Glutamatergic neuron (in vitro differentiated cells): ENCODE measurements around the gene PPP1R26. TPM values are rescaled to one million over a fixed set of nuclear protein-coding genes. Genes with fewer than 3 reads are reported as not detected.
A peak's percentile ranks its signal among the peaks of the same experiment; 100 is the strongest.
"Not testable (repeated sequence)": the region's sequence is repeated elsewhere in the genome, so short reads cannot be mapped to it uniquely, and the experiment has no call there.

Experiments used
- DNase-seq: peaks from one replicate; pipeline ENCODE4 v3.0.0; 2022
- H3K27ac Mint-ChIP-seq: one replicate; pipeline ENCODE4 v1.8.0; 2020; ENCODE audit warnings: mild to moderate bottlenecking, mixed read lengths, inconsistent platforms; ENCODE audit not compliant: unreplicated experiment
- H3K27me3 Mint-ChIP-seq: one replicate; pipeline ENCODE4 v1.8.0; 2020; ENCODE audit warnings: mild to moderate bottlenecking, moderate library complexity, mixed read lengths, inconsistent platforms; ENCODE audit not compliant: unreplicated experiment
- H3K36me3 Mint-ChIP-seq: one replicate; pipeline ENCODE4 v1.8.0; 2020; ENCODE audit warnings: mild to moderate bottlenecking, mixed read lengths, inconsistent platforms; ENCODE audit not compliant: unreplicated experiment
- H3K4me1 Mint-ChIP-seq: one replicate; pipeline ENCODE4 v1.8.0; 2020; ENCODE audit warnings: mild to moderate bottlenecking, low read depth, mixed read lengths, inconsistent platforms; ENCODE audit not compliant: unreplicated experiment
- H3K4me3 Mint-ChIP-seq: one replicate; pipeline ENCODE4 v1.8.0; 2020; ENCODE audit warnings: mild to moderate bottlenecking, mixed read lengths, inconsistent platforms; ENCODE audit not compliant: unreplicated experiment
- H3K9me3 Mint-ChIP-seq: one replicate; pipeline ENCODE4 v1.8.0; 2020; ENCODE audit warnings: mild to moderate bottlenecking, moderate library complexity, mixed read lengths, inconsistent platforms; ENCODE audit not compliant: unreplicated experiment
- total RNA-seq: library from RNA; stranded (reverse); fragmentation: NEBNext Ultra II Directional; extraction: Animal tissue kit (Norgen Biotek cat#: 25700); gene quantifications from one replicate; pipeline ENCODE4 v1.2.1, GENCODE V29; 2021; ENCODE audit not compliant: unreplicated experiment
- TF ChIP-seq, protein P1 (sequence below): fragments of 200-600 bp; sonication (generic); IDR thresholded peaks from one replicate; pipeline ENCODE4 v1.5.0; 2021; ENCODE audit not compliant: partially characterized antibody, unreplicated experiment

PPP1R26 gene
- total RNA-seq, 1 donor from 2014 or later = 22.2 TPM

DNA sequence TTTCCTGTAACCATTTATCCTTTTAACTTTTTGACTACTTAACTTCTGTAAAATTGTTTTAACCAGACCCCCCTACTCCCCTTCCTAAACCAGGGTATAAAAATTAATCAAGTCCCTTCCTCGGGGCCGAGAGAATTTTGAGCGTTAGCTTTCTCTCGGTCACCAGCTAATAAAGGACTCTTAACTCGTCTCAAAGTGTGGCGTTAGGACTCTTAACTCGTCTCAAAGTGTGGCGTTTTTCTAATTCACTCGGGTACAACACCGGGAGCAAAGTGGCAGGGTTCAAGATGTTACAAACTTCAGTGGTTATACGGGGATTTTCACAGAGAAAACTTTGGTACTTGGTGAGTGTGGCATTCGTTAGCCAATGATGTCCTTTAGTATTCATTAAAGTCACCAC lies 39.7 kb upstream of the PPP1R26 start:
- TF ChIP-seq, protein P1, sequence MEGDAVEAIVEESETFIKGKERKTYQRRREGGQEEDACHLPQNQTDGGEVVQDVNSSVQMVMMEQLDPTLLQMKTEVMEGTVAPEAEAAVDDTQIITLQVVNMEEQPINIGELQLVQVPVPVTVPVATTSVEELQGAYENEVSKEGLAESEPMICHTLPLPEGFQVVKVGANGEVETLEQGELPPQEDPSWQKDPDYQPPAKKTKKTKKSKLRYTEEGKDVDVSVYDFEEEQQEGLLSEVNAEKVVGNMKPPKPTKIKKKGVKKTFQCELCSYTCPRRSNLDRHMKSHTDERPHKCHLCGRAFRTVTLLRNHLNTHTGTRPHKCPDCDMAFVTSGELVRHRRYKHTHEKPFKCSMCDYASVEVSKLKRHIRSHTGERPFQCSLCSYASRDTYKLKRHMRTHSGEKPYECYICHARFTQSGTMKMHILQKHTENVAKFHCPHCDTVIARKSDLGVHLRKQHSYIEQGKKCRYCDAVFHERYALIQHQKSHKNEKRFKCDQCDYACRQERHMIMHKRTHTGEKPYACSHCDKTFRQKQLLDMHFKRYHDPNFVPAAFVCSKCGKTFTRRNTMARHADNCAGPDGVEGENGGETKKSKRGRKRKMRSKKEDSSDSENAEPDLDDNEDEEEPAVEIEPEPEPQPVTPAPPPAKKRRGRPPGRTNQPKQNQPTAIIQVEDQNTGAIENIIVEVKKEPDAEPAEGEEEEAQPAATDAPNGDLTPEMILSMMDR = no peak
- H3K27ac Mint-ChIP-seq = no peak overlapping the region
- H3K4me3 Mint-ChIP-seq = no peak overlapping the region
- no peaks in the 10 kb centered on the region for H3K27me3 Mint-ChIP-seq
- no peak for DNase-seq
- peaks cover 8% of the 10 kb centered on the region for H3K9me3 Mint-ChIP-seq
- peaks cover 6% of the 10 kb centered on the region for H3K4me1 Mint-ChIP-seq
- peaks cover 13% of the 10 kb centered on the region for H3K36me3 Mint-ChIP-seq

DNA sequence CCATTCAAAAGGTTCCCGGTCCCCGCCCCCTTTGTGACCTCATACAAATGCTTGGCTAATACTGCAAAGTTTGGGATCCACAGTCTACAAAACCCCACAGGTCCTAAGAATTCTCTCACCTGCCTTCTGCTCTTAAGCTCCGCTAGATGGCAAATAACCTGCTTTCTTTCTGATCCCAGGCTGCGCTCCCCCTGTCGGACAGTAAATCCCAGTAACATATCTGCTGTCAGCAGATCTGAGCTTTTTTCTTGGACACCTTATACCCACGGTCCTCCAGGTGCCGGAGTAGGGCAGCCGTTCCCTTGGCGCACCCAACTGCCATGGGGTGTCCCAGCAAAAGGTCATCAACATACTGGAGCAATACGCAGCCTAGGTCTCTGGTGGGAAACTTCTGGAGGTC lies 39.0 kb upstream of the PPP1R26 start:
- TF ChIP-seq, protein P1 = no peak
- H3K4me1 Mint-ChIP-seq = peaks cover 6% of the 10 kb centered on the region
- H3K36me3 Mint-ChIP-seq = peaks cover 13% of the 10 kb centered on the region
- no peak overlapping the region for H3K4me3 Mint-ChIP-seq
- DNase-seq = no peak
- H3K9me3 Mint-ChIP-seq = peaks cover 8% of the 10 kb centered on the region
- H3K27me3 Mint-ChIP-seq = no peaks in the 10 kb centered on the region
- no peak overlapping the region for H3K27ac Mint-ChIP-seq

DNA sequence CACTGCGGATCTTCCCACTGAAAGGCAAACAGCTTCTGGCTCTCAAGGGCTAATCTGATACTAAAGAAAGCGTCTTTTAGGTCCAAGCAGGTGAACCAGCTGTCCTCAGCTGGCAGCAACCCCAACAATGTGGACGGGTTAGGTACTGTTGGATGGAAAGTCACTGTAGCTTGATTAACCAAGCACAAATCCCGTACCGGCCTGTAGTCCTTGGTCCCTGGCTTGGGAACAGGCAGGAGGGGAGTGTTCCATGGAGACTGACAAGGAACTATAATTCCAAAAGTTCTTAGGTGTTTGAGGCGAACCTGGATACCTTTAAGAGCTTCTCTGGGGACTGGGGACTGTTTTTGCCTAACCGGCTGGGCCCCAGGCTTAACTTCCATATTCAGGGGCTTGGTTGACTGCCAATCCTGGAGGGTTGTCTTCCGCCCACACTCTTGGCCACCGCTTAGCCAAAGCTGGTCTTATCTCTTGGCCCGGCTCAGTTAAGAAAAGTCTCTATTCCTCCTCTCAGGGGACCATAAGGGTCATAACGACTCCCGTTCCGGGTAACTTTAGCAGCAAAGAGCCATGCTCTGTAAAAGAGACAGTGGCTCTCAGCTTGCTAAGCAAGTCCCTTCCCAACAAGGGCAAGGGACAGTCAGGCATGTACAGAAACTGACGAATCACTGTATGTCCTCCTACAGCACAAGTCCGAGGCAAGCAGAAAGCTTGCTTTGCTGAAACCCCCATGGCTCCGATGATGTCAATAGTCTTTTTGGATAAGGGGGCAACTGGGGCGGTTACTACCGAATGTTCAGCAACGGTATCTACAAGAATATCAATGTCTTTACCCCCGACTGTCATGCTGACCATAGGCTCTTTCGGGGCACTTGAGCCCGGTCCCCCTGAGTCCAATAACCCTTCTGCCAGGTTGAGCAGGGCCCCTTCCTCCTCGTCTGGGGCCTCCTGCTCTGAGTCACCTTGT lies 38.2 kb upstream of the PPP1R26 start:
- H3K9me3 Mint-ChIP-seq, DNase-seq, H3K4me3 Mint-ChIP-seq, H3K27me3 Mint-ChIP-seq, H3K4me1 Mint-ChIP-seq: not testable (repeated sequence)
- peaks cover 13% of the 10 kb centered on the region for H3K36me3 Mint-ChIP-seq
- H3K27ac Mint-ChIP-seq = peak overlapping the region; percentile 48

DNA sequence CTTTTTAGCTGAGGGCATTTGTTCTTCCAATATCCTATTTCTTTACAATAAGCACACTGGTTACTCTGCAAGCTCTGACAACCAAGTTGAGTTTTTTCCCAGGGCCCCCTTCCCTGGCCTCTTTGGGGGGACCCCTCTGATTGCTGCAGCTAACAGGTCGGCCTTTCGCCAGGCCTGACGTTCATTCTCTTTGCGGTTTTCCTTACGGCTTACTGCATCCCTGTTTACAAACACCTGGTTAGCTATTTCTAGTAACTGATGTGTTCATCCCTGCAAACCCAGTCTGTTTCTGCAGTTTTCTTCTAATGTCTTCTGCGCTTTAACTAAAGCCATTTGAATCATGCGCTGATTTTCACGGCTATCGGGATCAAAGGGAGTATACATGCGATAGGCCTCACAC lies 37.5 kb upstream of the PPP1R26 start:
- Mint-ChIP-seq H3K27me3 (peaks cover 2% of the 10 kb centered on the region), H3K4me1 (peaks cover 6% of the 10 kb centered on the region), H3K27ac (peak overlapping the region; percentile 48), H3K36me3 (peaks cover 9% of the 10 kb centered on the region), H3K9me3 (peaks cover 8% of the 10 kb centered on the region), H3K4me3 (no peak overlapping the region)
- DNase-seq = no peak
- TF ChIP-seq, protein P1 = no peak

DNA sequence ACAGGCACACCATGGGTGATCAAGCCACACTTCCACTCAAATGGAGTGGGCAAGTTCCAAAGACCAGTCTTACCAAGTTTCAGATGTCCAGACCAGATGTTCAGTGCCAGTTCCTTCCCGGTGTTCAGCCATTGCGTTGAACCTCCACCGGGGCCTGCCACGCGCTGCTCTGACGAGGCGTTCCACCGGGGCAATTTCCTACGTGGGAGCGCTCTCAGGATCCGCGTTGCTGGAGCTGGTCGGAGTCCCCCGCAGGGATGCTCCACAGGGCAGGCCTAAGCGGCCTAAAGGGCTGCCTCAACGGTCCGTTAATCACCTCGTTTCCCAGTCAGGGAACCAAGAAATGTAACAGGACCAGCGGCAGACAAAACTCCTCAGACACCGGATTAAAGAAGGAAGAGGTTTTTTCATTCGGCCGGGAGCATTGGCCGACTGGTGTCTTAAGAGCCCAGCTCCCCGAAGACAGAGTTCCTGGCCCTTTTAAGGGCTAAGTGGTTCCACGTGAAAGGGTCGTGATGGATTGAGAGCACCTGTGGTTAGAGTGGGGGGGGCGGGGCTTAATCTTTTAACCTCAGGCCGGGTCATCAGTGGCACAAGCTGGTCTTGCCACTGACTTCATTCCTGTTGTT lies 35.7 kb upstream of the PPP1R26 start:
- Mint-ChIP-seq H3K9me3 (peaks cover 6% of the 10 kb centered on the region), H3K27ac (no peak overlapping the region), H3K36me3 (no peaks in the 10 kb centered on the region), H3K27me3 (peaks cover 2% of the 10 kb centered on the region), H3K4me1 (peaks cover 9% of the 10 kb centered on the region), H3K4me3 (peak overlapping the region; percentile 2)
- TF ChIP-seq, protein P1 = no peak
- DNase-seq = no peak
